Suprapubic skin (tissue), 4 donors: ENCODE results near the gene DEDD2. TPM values are rescaled to one million over a fixed set of nuclear protein-coding genes. Genes with fewer than 3 reads are reported as not detected.

Experiments
- DNase-seq, 2 donors: peaks; one replicate each; pipeline ENCODE4 v3.0.0-alpha.2; 2019; ENCODE audit warnings: low spot score in 2 of 2
- H3K27ac ChIP-seq: fragments of 200-600 bp; sonication (generic); one replicate; pipeline ENCODE4 v1.5.1; 2019
- H3K27me3 ChIP-seq: fragments of 200-600 bp; sonication (generic); one replicate; pipeline ENCODE4 v1.5.1; 2019
- H3K36me3 ChIP-seq: fragments of 200-600 bp; sonication (generic); one replicate; pipeline ENCODE4 v1.5.1; 2019
- H3K4me1 ChIP-seq: fragments of 200-600 bp; sonication (generic); one replicate; pipeline ENCODE4 v1.5.1; 2019
- H3K4me3 ChIP-seq: fragments of 200-600 bp; sonication (generic); one replicate; pipeline ENCODE4 v1.5.1; 2019; ENCODE audit warnings: mild to moderate bottlenecking
- H3K9me3 ChIP-seq: fragments of 200-600 bp; sonication (generic); one replicate; pipeline ENCODE4 v1.5.1; 2019
- EP300 ChIP-seq: sonication (generic); formaldehyde crosslinking; IDR thresholded peaks from one replicate; pipeline ENCODE4 v1.6.1; 2017; ENCODE audit warnings: antibody characterized with exemption
- POLR2A ChIP-seq, 2 donors: fragments of 450-650 bp; IDR thresholded peaks; one replicate each; pipeline ENCODE4 v1.6.1; 2017; ENCODE audit warnings: antibody characterized with exemption in 2 of 2, mild to moderate bottlenecking in 2 of 2, moderate library complexity in 2 of 2
- POLR2AphosphoS5 ChIP-seq, 3 donors: sonication (generic); formaldehyde crosslinking; IDR thresholded peaks; one replicate each; pipeline ENCODE4 v1.6.1; 2017; ENCODE audit warnings: antibody characterized with exemption in 3 of 3
- WGBS: methylation state at CpG from one replicate; pipeline ENCODE4 v1.1.5; 2018; 5-methylcytosine and 5-hydroxymethylcytosine counted together
- total RNA-seq, 4 donors: library from RNA; depleted of rRNA; stranded (reverse); fragments of >200 nt; gene quantifications; one replicate each; pipeline ENCODE4 v1.1.0, GENCODE V29; 2016
- TF ChIP-seq, protein P1 (sequence below), 2 donors: fragments of 200-600 bp in 1 of 2; fragments of 450-650 bp in 1 of 2; sonication (generic) in 1 of 2; IDR thresholded peaks; one replicate each; pipeline ENCODE4 v1.5.1; 2016 to 2019; ENCODE audit warnings: antibody characterized with exemption in 2 of 2, mild to moderate bottlenecking in 1 of 2, moderate library complexity in 1 of 2

Gene DEDD2
- total RNA-seq, 4 donors from 2014 or later = 51.3 to 78.9 (median 65.6) TPM

DNA sequence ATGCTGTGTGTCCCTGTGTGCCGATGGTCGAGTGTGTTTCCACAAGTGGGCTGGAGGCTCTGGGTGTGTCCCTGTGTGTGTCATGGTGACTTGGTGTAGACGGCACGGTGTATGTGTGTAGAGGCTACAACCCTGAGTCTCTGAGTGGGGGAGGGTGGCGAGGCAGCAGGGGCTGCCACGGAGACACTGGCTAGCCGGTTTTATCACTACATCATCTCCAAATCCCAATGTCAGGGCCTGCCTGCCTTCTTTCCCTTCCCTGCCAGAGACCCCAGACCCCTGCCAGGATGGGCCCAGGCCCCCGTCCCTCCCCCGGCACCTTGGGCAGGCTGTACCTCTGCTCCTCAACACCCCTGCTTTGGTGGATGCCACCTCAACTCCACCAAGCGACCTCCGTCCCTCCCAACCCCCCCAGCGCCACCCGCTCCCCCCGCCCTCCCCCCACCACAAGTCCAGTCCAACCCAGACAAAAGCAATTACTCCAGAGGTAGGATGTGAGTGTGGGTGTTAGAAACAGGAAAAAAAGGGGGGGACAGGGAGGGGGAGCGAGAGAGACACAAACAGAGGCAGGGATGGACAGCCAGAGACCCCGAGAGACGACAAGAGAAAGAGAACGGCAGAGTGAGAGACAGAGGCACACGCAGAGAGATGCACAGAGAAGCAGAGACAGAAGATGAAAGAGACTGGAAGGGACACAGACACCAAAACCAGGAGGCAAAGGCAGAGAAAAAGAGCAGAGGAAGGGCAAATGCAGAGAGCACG, 63.6 kb downstream of the DEDD2 start:
- H3K9me3 ChIP-seq = no peaks in the 10 kb centered on the region
- no peak overlapping the region for H3K4me3 ChIP-seq
- DNase-seq = no peak
- no peak overlapping the region for H3K27ac ChIP-seq
- no peaks in the 10 kb centered on the region for H3K4me1 ChIP-seq
- WGBS = 58% methylated on average over 15 of the region's 20 CpGs
- no peak for TF ChIP-seq POLR2AphosphoS5 (IDR thresholded peaks at IDR 0.05)
- no peak for TF ChIP-seq POLR2A (IDR thresholded peaks at IDR 0.05)
- no peak for TF ChIP-seq EP300
- TF ChIP-seq, protein P1, sequence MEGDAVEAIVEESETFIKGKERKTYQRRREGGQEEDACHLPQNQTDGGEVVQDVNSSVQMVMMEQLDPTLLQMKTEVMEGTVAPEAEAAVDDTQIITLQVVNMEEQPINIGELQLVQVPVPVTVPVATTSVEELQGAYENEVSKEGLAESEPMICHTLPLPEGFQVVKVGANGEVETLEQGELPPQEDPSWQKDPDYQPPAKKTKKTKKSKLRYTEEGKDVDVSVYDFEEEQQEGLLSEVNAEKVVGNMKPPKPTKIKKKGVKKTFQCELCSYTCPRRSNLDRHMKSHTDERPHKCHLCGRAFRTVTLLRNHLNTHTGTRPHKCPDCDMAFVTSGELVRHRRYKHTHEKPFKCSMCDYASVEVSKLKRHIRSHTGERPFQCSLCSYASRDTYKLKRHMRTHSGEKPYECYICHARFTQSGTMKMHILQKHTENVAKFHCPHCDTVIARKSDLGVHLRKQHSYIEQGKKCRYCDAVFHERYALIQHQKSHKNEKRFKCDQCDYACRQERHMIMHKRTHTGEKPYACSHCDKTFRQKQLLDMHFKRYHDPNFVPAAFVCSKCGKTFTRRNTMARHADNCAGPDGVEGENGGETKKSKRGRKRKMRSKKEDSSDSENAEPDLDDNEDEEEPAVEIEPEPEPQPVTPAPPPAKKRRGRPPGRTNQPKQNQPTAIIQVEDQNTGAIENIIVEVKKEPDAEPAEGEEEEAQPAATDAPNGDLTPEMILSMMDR (IDR thresholded peaks at IDR 0.05) = no peak
- H3K36me3 ChIP-seq = no peaks in the 10 kb centered on the region
- H3K27me3 ChIP-seq = peaks cover 64% of the 10 kb centered on the region

DNA sequence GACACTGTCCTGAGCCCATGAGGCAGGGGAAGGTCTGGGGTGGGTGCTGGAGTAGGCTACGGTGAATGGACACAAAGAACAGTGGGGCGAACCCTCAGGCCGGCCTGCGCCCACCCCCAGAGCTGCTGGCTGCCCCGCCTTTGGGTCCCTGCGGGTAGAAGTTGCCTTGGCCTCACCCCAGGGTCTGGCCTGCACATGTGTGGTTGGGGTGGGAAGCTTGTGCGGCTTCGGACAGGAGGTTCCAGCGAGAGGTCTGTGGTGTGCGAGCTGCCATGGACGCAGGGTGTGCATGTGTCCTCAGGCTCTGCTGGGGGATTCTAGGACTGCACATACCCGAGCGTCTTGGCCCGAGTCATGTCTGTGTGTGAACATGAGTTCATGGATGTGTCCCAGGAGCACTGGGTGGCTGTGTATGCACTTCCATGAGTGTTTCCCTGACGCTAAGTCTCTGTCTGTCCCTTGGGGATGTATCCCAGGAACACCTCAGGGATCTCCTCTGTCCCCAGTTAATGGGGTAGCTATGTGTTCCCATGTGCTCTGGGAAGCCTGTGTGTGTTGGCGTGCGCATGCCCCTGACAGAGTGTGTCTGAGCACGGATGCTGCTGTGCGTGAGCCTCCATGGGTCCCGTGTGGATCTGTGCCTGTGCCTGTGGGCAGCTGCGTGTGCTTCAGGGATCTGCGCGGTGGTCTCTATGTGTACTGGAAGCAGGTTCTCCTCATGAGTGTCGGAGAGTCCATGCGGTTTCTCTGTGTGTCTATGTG, 64.4 kb downstream of the DEDD2 start:
- peaks cover 70% of the 10 kb centered on the region for H3K27me3 ChIP-seq
- no peaks in the 10 kb centered on the region for H3K4me1 ChIP-seq
- TF ChIP-seq EP300 = no peak
- TF ChIP-seq, protein P1 (IDR thresholded peaks at IDR 0.05) = no peak
- TF ChIP-seq POLR2AphosphoS5 (IDR thresholded peaks at IDR 0.05) = no peak
- TF ChIP-seq POLR2A (IDR thresholded peaks at IDR 0.05) = no peak
- no peaks in the 10 kb centered on the region for H3K36me3 ChIP-seq
- DNase-seq = no peak
- no peak overlapping the region for H3K27ac ChIP-seq
- 81% methylated on average over 20 of the region's 25 CpGs for WGBS
- H3K4me3 ChIP-seq = no peak overlapping the region
- H3K9me3 ChIP-seq = no peaks in the 10 kb centered on the region

- H3K4me3 ChIP-seq = no peak overlapping the region
- 68% methylated on average over 20 of the region's 20 CpGs for WGBS
- no peaks in the 10 kb centered on the region for H3K4me1 ChIP-seq
- TF ChIP-seq EP300 (no peak), POLR2A (IDR thresholded peaks at IDR 0.05) (no peak), POLR2AphosphoS5 (IDR thresholded peaks at IDR 0.05) (no peak)
- TF ChIP-seq, protein P1 (IDR thresholded peaks at IDR 0.05) = no peak
- no peaks in the 10 kb centered on the region for H3K36me3 ChIP-seq
- peaks cover 74% of the 10 kb centered on the region for H3K27me3 ChIP-seq
- H3K9me3 ChIP-seq = no peaks in the 10 kb centered on the region
- DNase-seq = no peak
- H3K27ac ChIP-seq = no peak overlapping the region
These were observed 65.4 kb downstream of the DEDD2 start for GRCh38 chr19:42151782-42152684.

GRCh38 chr19:42150911-42151361, 66.5 kb downstream of the DEDD2 start:
- peaks cover 71% of the 10 kb centered on the region for H3K27me3 ChIP-seq
- no peak for DNase-seq
- TF ChIP-seq, protein P1 (IDR thresholded peaks at IDR 0.05) = no peak
- TF ChIP-seq POLR2AphosphoS5 (IDR thresholded peaks at IDR 0.05) = no peak
- no peak for TF ChIP-seq EP300
- no peak for TF ChIP-seq POLR2A (IDR thresholded peaks at IDR 0.05)
- H3K4me1 ChIP-seq = no peaks in the 10 kb centered on the region
- no peak overlapping the region for H3K27ac ChIP-seq
- no peaks in the 10 kb centered on the region for H3K9me3 ChIP-seq
- no peaks in the 10 kb centered on the region for H3K36me3 ChIP-seq
- no peak overlapping the region for H3K4me3 ChIP-seq
- 60% methylated on average over 4 of the region's 9 CpGs for WGBS
